Hematopoietic multipotent progenitor cell treated with erythropoietin and hydrocortisone succinate and interleukin-3 and kit ligand, for 17 days (in vitro differentiated cells): ENCODE results near the gene C17orf58.

Experiments used
- DNase-seq: peaks from one replicate; pipeline ENCODE4 v3.0.0-alpha.2; 2015; ENCODE audit warnings: low spot score

The C17orf58 gene

GRCh38 chr17:67950945-67951344 is 45.3 kb downstream of the C17orf58 start:
- no peak for DNase-seq

- DNase-seq = no peak
These were observed 48.9 kb downstream of the C17orf58 start for GRCh38 chr17:67947325-67947813.

GRCh38 chr17:67946513-67946912 is 49.8 kb downstream of the C17orf58 start:
- no peak for DNase-seq

- no peak for DNase-seq
These were observed 52.2 kb downstream of the C17orf58 start for GRCh38 chr17:67944035-67944434.

- peak; percentile 18 for DNase-seq
These were observed 53.5 kb downstream of the C17orf58 start for GRCh38 chr17:67942810-67943209.
